Measurements from ENCODE around the gene GALNT9.

GALNT9 gene

DNA sequence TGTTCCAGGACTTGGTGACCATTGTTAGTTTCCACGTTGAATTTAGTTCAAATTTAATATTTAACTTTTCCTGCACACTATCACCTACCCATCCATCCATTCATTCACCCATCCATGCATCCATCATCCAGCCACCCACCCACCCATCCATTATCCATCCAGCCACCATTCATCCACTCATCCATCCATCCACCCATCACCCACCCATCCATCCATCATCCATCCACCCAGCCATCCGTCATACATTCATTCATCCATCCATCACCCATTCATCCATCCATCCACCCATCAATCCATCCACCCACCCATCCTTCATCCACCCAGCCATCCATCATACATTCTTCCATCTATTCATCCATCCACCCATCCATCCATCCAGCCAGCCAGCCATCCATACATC is 163.3 kb downstream of the GALNT9 start:
- no peak for DNase-seq

DNA sequence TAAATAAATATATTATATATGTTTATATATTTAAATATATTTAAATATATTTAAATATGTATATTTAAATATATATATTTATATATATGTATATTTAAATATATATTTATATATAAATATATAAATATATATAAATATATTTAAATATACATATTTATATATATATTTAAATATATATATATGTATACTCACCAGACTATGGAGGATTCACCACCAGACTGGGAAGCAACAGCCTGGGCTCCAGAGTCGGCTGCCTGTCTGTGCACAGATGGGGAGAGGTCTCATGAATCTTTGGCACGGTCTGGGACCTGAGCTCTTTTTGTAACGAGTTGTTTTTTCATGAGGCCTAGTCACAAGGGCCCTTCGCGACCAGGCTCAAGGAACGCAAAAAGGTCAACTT is 163.8 kb downstream of the GALNT9 start:
- no peak for DNase-seq

DNA sequence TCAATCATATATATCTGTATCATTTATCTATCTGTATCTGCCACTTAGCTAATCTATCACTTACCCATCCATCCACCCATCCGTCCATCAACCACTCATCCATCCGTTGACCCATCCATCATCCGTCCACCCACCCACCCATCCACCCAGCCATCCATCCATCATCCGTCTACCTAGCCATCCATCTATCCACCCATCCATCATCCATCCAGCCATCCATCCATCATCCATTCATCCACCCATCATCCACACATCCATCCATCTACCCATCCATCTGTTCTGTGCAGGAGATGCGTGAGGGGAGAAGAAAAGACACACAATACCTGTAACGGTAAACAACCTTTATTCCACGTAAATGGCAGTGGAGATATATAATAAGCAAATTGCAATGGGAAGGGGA is 165.0 kb downstream of the GALNT9 start:
- DNase-seq = no peak

DNA sequence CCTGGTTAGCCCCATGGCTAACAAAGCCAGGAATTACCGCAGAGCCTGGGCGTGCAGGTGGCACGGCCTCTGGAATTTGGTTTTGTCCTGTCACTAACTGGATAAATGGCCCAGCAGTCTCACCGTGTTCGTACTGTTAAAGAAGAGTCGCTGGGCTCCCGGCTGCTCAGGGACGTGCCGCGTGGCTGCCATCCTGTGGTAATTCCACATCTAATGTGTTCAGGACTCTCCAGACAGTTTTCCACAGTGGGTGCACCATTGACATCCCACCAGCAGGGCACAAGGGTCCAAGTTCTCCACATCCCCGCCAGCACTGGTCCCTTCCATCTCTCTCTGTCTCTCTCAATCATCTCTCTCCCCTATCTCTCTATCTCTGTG is 165.5 kb downstream of the GALNT9 start:
- DNase-seq = no peak

DNA sequence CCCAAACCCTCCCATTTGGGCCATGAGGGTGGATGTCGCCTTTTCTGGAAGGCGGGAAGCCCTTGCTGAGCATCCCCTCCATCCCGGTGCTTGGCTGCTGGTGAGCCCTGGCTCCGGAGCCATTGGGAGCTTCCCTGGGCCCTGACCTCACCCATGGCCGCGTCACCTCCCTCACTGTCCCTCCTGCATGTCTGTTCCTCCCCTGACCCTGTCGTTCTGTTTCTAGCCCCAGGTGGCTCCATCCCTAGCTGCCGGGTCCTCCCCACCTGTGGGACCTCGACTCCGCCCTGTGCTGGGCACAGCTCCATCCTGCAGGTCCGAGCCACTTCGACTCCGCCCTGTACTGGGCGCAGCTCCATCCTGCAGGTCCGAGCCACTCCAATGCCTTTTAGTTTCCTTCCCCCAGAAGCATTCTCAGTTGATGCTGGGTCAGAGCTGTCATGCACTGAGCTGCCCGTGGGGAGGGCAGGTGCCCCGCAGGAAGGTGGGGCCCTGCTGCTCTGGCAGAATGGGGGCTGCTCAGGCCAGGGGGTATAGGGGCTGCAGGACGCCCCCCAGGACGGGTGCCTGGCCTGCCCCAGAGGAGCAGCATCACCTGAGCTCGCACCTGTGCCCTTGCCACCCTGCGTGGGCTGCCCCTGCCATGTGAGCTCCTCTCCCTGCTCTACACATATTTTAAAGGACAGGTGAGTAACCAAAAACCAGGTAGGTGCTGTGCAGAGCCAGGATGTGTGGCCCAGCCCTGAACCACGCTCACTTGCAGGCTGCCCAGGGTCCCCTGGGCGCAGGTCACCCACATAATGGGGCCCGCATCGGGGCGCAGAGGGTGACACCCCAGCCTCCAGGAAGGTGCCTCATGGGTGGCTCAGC is 166.1 kb downstream of the GALNT9 start:
- no peak for DNase-seq

DNA sequence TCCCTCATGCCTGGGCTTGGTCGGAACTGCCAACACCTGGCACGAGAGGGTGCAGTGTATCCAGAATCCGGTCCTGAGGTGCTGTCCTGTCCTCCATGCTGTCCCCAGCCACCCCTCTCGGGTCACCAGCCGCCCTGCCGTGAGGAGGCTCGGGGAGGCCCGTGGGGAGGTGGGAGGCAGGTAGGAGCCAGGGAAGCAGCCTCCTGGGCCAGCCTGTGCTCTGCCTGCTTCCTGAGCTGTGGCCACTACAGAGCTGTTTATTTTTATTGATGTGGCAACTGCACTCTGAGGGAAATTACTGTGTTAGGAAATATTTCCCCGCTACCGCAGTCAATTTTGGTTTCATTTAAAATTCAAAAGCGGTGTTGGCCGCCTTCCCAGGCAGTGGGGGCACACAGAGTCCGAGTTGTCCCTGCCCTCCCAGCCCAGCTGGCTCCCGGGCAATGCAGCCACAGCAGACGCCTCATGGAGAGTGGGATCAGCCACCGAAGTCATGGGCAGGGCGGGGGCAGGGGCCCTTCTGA is 166.8 kb downstream of the GALNT9 start:
- DNase-seq = peak; percentile 63

DNA sequence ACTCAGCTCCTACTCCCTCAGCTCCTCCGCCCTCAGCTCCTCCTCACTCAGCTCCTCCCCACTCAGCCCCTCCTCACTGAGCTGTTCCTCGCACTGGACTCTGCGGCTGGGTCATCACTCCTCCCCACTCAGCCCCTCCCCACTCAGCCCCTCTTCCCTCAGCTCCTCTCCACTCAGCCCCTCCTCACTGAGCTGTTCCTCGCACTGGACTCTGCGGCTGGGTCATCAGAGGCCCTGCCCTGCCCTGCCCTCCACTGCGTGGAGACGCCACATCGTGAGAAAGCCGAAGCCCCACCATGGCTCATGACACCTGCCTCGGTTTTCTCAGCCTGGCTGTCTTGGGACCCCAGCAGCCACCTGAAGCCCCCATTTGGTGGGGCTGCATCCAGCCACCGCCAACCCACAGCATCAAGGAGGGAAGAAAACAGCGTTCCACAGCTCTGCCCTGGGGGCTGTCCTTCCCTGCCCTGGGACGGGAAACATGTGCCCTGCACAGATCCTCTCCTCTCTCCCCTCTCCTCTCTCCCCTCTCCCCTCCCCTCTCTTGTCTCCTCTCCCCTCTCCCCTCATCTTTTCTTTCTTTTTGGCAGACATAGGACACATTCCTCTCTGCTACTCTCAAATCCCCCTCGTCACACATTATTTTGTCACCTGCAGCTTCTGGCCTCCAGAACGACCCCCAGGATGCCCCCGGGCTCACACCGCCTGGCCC is 167.4 kb downstream of the GALNT9 start:
- no peak for DNase-seq

DNA sequence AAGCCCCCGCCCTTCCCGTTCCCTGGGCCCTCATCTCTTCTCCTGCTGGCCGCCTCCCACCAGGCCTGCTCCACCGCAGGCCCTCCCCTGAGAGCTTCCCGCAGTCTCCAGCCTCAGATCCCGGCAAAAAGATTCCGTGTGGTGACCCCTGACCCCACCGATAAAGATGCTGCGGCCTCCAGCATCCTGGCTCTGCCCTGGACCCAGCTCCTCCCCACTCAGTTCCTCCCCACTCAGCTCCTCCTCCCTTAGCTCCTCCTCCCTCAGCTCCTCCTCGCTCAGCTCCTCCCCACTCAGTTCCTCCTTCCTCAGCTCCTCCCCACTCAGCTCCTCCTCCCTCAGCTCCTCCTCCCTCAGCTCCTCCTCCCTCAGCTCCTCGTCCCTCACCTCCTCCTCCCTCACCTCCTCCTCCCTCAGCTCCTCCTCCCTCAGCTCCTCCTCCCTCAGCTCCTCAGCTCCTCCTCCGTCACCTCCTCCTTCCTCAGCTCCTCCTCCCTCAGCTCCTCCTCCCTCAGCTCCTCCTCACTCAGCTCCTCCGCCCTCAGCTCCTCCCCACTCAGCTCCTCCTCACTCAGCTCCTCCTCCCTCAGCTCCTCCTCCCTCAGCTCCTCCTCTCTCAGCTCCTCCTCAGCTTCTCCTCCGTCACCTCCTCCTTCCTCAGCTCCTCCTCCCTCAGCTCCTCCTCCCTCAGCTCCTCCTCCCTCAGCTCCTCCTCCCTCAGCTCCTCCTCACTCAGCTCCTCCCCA is 168.2 kb downstream of the GALNT9 start:
- DNase-seq = peak; percentile 73

DNA sequence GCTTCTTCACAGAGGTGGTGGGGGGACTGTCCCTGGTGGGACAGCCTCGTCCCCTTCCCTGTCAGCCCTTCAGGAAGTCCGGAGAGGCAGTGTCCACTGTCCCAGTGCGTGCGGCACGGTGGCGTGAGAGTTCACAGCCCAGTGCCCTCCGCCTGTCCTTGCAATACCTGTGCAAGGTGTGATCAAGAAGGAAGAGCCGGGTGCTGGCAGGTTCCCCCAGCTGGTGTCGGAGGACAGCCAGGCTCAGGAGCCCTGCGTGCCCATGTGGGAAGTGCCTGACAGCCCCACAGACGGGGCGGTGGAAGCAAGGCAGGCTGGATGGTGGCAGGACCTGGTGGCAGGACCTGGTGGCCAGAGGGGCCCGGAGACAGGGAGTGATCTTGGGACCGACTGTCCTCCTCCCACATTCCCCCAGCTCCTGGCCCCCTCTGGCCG is 168.8 kb downstream of the GALNT9 start:
- no peak for DNase-seq

DNA sequence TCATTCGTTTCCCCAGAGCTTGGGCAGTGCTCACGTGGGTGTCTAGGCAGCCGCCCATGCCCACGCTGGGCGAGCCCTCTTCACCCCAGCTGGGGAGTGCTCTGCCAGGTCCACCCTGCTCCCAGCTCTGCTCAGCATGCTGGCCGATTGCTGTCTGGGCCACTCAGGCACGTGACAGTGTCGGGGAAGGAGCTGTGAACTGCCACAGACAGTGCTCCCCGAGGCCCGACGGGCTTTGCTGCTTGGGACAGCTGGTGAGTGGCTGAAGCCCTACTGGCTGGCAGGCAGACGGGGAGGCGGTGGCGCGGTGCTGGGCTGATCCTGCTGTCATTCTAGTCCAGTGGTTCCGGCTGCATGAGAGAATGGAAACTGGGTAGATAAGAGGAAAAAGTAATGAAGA is 169.4 kb downstream of the GALNT9 start:
- DNase-seq = no peak

DNA sequence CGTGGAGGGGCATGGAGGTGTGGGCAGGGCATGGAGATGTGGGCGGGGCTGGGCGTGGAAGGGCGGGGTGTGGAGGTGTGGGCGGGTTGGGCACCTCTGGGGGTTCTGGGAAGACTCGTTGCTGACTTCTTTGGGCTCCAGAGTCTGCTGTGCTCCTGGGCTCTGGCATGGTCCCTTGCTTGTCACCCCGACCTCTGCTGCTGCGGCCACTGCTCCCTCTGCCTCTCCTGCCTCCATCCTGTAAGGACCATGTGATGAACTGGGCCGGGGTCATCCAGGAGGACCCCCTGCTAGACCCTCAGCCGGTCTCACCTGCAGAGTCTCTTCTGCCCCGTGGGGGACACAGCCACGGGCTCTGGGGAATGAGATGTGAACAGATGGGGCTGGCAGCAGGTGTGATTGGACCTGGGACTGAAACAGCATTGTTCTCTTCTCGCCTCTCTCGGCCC is 169.8 kb downstream of the GALNT9 start:
- DNase-seq = no peak

DNA sequence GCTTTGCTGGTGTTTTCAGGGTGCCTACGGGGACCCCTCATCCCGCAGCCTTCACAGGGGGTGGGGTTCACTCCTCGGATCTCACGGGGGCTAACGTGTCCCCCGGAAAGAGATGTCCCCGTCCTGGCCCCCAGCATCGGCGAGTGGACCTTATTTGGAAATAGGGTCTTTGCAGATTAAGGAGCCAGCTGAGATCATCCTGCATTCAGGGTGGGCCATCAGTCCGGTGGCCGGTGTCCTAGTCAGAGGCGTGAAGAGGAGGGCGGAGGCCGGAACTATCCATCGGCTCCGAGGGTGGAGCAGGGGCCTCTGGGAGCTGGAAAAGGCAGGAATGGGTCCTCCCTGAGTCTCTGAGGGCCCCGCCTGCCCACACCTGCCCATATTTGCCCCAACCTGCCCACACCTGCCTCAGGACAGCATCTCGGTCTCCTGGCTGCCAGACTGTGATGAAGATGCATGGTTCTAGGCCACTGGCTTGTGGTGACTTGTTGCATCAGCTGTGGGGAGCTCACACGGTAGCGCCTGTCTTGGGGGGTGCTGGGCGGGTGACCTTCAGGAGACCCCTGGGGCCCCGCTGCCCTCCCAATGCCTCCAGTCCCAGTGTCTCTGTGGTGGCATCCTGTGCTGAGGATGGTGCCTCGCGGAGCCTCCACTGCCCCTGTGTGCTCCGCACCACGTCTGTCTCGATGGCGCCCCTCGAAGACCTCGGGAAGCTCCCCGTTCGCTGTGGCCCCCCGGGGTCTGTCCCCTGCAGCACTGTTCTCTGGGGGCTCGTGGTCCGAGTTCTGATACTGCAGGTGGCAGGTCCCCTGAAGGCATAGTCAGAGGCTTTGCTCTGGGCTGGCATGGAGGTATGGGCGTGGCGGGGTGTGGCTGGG is 170.5 kb downstream of the GALNT9 start:
- no peak for DNase-seq

DNA sequence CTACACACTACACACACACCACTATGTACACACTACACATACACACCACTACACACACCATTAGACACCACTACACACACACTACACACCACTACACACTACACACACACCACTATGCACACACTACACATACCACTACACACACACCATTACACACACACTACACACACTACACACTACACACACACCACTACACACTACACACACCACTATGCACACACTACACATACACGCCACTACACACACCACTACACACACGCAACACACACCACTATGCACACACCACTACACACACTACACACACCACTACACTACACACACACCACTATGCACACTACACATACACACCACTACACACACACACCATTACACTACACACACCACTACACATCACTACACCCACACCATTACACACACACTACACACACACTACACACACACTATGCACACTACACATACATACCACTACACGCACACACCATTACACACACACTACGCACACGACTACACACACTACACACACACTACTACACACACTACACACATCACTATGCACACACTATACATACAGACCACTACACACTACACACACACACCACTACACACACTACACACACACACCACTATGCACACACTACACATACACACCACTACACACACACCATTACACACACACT is 171.5 kb downstream of the GALNT9 start:
- no peak for DNase-seq

DNA sequence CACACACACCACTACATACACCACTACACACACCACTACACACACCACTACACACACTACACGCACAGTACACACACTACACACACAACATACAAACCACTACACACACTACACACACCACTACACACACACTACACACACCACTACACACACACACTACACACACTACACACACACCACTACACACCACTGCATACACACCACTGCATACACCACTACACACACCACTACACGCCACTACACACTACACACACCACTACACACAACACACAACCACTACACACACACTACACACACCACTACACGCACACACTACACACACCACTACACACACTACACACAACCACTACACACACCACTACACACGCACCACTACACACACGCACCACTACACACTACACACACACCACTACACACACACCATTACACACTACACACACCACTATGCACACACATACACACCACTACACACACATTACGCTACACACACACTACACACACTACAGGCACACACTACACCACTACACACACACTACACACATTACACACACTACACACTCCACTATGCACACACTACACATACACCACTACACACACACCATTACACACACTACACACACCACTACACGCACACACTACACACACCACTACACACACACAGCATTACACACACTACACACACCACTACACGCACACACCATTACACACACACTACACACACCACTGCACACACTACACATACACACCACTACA is 172.6 kb downstream of the GALNT9 start:
- no peak for DNase-seq

DNA sequence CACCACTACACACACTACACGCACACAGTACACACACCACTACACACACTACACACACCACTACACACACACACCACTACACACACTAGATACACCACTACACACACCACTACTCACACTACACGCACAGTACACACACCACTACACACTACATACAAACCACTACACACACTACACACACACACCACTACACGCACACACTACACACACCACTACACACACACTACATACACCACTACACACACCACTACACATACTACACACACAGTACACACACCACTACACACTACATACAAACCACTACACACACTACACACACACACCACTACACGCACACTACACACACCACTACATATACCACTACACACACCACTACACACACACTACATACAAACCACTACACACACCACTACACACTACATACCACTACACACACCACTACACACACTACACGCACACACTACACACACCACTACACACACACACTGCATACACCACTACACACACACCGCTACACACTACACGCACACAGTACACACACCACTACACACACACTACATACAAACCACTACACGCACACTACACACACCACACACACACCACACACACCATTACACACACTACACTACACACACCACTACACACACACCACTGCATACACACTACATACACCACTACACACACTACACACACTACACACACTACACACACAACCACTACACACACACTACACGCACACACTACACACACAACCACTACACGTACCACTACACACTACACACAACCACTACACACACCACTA is 173.4 kb downstream of the GALNT9 start:
- DNase-seq = no peak

DNA sequence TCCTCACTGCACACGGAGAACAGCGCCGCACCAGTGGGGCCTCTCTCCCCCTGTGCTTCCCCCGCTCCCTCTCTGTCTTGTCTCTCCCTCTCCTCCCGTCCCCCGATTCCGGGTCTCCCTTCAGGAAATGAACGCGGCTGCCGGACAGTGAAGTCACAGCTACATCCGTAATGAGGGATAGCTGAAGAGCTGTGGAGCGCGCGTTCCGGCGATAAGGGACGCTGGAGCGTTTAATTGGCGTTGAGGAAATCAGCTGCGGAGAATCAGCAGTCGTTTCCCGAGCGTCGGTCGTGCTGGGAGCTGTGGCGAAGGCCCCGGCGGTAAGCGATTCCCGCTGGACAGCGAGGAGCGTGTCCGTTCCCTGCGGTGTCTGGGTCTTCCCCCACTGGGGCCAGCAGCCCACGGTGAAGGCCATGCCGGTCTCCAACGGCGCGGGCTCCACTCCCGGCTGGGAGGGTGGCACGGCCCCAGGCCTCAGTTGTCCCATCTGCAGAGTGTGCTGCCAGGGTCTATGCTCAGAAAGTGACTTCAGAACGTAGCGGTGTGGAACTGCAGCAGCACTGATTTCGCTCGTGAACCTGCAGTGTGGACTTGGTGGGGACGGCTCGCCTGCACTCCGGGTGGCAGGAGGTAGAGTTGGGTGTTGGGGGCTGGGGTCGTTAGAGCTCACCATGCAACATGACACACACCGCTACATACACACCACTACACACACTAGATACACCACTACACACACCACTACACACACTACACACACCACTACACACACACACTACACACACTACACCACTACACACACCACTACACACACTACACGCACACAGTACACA is 174.2 kb downstream of the GALNT9 start:
- no peak for DNase-seq

DNA sequence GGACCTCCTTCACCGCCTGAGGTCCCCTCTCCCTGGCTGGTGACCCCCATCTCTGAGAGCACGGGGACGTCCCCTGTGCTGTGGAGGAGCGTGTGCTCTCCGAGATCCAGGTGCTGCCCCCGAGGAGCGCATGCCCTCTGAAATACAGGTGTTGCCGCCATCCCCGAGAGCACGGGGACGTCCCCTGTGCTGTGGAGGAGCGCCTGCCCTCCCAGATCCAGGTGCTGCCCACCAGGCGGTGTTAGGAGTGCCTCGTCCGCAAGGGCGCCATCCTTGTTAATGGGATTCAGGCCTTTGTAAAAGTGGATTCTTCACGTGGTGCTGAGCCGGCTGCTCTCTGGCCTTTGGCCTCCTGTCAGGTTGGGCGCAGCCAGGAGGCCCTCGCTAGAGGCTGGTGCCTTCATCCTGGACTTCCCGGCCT is 175.0 kb downstream of the GALNT9 start:
- DNase-seq = no peak

DNA sequence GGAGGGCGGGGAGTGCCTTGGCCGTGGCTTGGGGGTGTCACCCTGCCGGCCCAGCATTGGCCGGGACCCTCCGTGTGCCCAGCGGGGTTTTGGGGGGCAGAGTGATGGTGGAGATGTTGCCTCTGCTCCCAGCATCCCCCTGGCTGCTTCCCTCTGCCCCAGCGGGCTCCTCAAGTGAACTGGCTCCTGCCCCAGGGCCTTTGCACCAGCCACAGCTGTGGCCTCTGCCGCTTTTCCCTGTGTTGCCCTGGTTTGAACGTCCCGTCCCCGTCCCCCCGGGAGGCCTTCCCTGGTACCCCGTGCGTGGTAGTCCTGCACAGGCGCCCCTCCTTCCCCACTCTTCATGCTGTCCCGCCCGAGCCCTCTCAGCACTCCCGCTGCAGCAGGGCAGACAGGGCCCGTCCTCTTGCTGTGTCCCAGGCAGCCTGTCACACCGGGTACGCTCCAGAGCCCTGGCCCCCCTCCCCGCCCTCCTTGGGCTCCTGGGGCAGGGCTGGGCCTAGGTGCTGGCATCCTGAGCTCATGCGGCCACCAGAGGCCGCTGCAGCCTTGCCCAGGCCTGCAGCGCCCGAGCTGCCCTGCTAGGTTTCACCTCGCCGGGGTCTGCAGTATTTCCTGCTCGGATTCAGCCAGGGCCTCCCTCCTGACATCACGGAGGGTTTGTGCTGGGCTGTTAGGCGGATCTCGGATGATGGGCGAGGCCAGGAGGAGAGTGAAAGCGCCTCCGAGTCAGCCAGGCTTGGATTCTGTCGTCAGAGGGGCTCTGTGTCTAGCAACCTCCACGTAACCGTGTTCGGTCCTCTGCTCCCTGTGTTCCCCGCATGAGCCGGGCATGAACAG is 175.7 kb downstream of the GALNT9 start:
- DNase-seq = peak; percentile 46

Measured in NCI-H226 (cell line).